WERI-Rb-1 (cell line): ENCODE results near the gene IL21R.

Source experiments
- DNase-seq: peaks from one replicate; pipeline ENCODE4 v3.0.0-alpha.2; 2020
- H3K27ac ChIP-seq: fragments of 250-450 bp; sonication (Bioruptor Pico); 2 replicates; pipeline ENCODE4 v1.5.1; 2020; ENCODE audit warnings: mild to moderate bottlenecking, moderate library complexity
- H3K27me3 ChIP-seq: fragments of 250-450 bp; sonication (Bioruptor Pico); 2 replicates; pipeline ENCODE4 v1.5.1; 2021; ENCODE audit warnings: mild to moderate bottlenecking, low read depth, moderate library complexity; ENCODE audit not compliant: insufficient read depth, severe bottlenecking
- H3K36me3 ChIP-seq: fragments of 250-450 bp; sonication (Bioruptor Pico); 2 replicates; pipeline ENCODE4 v1.5.1; 2020; ENCODE audit warnings: mild to moderate bottlenecking, moderate library complexity
- H3K4me3 ChIP-seq: 2 replicates; pipeline ENCODE4 v1.5.1; 2011; ENCODE audit warnings: low read depth, mild to moderate bottlenecking, control low read depth, low read length
- H3K9me3 ChIP-seq: fragments of 250-450 bp; sonication (Bioruptor Pico); 2 replicates; pipeline ENCODE4 v1.5.1; 2021; ENCODE audit warnings: mild to moderate bottlenecking, moderate library complexity; ENCODE audit not compliant: severe bottlenecking
- TF ChIP-seq, protein P1 (sequence below): IDR thresholded peaks from 2 replicates; pipeline ENCODE4 v1.5.1; 2011; ENCODE audit warnings: low read depth, mild to moderate bottlenecking, control low read depth, inconsistent platforms, low read length

Gene IL21R

DNA sequence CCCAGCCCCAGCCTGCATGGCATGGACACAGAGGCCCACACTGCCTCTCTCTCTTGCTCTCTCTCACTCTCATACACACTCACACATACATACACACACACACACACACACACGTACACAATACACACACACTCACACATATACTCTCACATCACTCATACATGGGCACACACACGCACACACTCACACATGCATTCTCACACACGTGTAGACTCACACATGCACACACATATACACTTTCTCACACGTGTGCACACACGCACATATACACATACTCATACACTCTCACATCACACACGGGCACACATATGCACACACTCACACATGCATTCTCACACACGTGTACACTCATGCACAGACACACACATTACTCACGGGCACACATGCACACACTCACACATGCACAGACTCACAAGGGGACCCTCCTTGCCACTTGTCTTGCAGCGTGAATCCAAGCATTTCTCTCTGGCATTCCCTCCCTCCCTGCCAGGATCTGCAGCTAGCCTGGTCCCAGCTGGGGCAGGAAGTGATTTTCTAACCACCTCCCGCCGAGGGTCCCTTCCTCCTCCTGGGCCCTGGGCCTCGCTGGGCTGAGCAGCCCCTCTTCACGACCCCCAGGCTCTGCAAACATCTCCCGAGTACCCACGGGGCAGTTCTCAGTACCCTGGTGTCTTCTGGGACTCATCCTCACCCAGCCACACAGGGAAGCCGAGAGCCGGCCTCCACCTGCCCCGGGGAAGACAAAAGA is 37.5 kb downstream of the IL21R start:
- Histone ChIP-seq H3K9me3 (no peaks in the 10 kb centered on the region), H3K36me3 (no peaks in the 10 kb centered on the region), H3K4me3 (no peak overlapping the region), H3K27me3 (no peaks in the 10 kb centered on the region), H3K27ac (no peak overlapping the region)
- TF ChIP-seq, protein P1, sequence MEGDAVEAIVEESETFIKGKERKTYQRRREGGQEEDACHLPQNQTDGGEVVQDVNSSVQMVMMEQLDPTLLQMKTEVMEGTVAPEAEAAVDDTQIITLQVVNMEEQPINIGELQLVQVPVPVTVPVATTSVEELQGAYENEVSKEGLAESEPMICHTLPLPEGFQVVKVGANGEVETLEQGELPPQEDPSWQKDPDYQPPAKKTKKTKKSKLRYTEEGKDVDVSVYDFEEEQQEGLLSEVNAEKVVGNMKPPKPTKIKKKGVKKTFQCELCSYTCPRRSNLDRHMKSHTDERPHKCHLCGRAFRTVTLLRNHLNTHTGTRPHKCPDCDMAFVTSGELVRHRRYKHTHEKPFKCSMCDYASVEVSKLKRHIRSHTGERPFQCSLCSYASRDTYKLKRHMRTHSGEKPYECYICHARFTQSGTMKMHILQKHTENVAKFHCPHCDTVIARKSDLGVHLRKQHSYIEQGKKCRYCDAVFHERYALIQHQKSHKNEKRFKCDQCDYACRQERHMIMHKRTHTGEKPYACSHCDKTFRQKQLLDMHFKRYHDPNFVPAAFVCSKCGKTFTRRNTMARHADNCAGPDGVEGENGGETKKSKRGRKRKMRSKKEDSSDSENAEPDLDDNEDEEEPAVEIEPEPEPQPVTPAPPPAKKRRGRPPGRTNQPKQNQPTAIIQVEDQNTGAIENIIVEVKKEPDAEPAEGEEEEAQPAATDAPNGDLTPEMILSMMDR = no peak
- DNase-seq = no peak

DNA sequence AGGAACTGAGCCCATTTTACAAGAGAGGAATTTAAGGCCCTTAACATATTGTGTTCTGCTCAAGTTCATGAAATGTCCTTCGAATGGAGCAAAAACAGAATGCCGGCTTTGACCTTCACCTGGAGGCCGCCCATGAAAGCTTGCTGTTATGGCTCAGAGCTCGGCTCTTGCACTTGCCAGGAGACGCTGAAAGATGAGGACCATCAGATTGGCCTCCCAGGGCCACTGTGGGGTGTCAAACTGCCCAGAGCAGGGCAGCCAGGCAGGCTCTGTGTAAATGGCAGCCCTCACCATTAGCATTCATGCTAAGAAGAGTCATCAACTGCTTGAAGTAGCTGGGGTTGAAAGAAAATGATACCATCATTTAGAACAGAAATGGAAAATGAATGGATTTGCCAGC is 39.3 kb downstream of the IL21R start:
- no peak for DNase-seq
- Histone ChIP-seq H3K36me3 (no peaks in the 10 kb centered on the region), H3K4me3 (no peak overlapping the region), H3K27ac (no peak overlapping the region), H3K27me3 (no peaks in the 10 kb centered on the region), H3K9me3 (peaks cover 4% of the 10 kb centered on the region)
- TF ChIP-seq, protein P1 = no peak

DNA sequence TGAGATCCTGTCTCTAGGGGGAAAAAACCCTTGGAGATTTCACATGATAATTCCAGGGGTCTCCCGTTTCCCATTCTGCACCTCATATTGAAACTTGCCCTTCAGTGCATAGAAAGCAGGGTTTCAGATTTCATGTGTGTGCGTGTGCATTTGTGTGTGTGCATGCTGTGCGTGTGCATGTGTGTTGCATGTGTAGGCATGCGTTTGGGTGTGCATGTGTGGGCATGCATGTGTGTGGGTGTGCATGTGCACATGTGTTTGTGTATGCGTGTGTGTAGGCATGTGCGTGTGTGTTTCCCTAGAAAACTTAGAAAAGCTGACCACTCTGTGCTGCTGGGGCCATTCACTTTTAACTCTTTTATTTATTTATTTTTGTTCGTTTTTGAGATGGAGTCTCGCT is 40.0 kb downstream of the IL21R start:
- Histone ChIP-seq H3K27me3 (no peaks in the 10 kb centered on the region), H3K9me3 (peaks cover 4% of the 10 kb centered on the region), H3K27ac (no peak overlapping the region), H3K4me3 (no peak overlapping the region), H3K36me3 (no peaks in the 10 kb centered on the region)
- TF ChIP-seq, protein P1 = no peak
- no peak for DNase-seq

DNA sequence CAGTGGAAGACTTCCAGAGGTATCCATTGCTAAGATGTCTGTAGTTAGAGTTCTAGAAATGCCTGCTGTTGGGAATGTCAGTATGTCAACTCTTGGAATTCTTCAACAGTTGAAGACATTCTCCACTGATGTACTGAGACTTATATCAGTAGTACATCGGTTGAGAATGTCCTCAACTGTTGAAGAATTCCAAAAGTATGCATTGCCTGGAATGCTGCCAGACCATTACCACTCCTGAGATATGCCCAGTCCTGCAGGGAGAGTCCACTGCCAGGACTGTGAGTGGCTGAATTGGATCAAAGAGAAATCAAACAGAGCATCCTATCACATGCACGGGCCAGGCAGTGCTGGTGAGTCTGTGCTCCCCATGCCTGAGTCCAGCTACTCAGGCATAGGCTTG is 42.0 kb downstream of the IL21R start:
- no peaks in the 10 kb centered on the region for H3K27me3 ChIP-seq
- DNase-seq = no peak
- H3K27ac ChIP-seq = no peak overlapping the region
- H3K36me3 ChIP-seq = no peaks in the 10 kb centered on the region
- no peak overlapping the region for H3K4me3 ChIP-seq
- TF ChIP-seq, protein P1 = no peak
- peaks cover 4% of the 10 kb centered on the region for H3K9me3 ChIP-seq

DNA sequence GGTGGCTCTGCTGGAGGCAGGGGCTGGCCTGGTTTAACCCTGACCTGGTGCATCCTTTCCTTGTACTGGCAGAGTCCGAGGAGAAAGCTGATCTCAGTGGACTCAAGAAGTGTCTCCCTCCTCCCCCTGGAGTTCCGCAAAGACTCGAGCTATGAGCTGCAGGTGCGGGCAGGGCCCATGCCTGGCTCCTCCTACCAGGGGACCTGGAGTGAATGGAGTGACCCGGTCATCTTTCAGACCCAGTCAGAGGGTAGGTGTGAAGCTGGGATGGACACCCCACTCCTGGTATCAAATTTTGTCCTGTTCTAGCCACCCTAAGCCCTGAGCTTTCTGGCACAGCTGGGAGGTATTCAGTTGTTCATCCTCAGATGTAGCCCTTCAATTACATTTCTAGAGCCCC is 42.5 kb downstream of the IL21R start:
- H3K27me3 ChIP-seq = no peaks in the 10 kb centered on the region
- H3K9me3 ChIP-seq = peaks cover 4% of the 10 kb centered on the region
- no peaks in the 10 kb centered on the region for H3K36me3 ChIP-seq
- no peak overlapping the region for H3K27ac ChIP-seq
- no peak overlapping the region for H3K4me3 ChIP-seq
- TF ChIP-seq, protein P1 = no peak
- DNase-seq = no peak
